HG02759 (cell line): ENCODE results near the gene ASIC2.

ENCODE experiments used
- ATAC-seq: cut with Tn5 transposase; IDR thresholded peaks from one replicate; pipeline ENCODE4 v1.9.1; 2021; ENCODE audit warnings: mild to moderate bottlenecking, moderate library complexity; ENCODE audit not compliant: unreplicated experiment

Gene ASIC2

GRCh38 chr17:33166472-33166871 is 126.6 kb downstream of the ASIC2 start:
- ATAC-seq = no peak

DNA sequence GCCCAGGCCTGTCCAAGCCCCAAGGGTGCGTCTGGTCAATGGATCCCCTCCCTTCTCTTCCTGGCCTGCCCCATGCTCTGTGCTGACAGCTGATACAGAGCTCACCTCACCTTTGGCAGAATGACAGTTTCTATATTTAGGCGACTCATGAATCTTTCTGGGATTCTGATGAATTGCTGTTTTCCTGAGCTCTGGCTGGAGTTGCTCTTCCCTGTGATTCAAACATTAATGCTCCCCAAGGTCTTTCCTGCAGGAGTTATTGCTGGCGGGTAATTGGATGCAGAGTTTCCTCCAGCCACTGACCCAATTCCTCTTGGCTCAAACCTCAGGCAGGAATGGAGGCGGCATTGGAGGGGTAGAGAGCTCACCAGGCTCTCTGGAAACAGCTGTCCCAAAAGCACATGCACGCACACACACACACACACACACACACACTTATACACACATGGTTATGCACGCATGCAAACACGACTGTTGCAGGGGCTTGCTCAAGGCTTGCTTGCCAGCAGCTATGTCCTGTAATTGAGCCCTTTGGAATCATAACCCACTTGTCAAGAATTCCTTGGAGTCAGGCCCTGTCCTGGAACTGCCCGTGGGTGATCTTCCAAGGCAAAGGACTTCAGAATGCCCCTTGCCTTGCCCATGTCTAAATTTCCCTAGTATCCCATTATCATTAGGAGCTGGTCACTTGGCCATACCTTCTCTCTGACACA is 128.8 kb downstream of the ASIC2 start:
- ATAC-seq = no peak

- ATAC-seq = no peak
These were observed 129.4 kb downstream of the ASIC2 start for GRCh38 chr17:33163533-33164168.

- ATAC-seq = no peak
These were observed 138.1 kb downstream of the ASIC2 start for GRCh38 chr17:33154869-33155455.

GRCh38 chr17:33152783-33153182 is 140.3 kb downstream of the ASIC2 start:
- ATAC-seq = no peak

DNA sequence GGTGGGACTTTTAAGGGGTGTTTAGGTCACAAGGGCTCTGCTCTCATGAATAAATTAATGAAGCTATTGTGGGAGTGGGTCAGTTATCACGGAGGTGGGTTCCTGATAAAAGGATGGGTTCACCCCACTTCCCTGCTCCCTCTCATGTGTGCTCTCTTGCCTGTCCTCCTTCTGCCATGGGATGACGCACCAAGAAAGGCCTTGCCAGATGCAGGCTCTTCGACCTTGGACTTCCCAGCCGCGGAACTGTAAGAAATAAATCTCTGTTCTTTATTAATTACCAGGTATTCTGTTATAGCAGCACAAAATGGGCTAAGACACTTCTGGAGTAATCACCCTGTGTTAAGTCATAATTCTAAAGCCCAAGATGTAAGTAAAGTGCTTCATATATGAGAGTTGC is 141.5 kb downstream of the ASIC2 start:
- ATAC-seq = no peak

GRCh38 chr17:33145941-33146340 is 147.2 kb downstream of the ASIC2 start:
- ATAC-seq = no peak

DNA sequence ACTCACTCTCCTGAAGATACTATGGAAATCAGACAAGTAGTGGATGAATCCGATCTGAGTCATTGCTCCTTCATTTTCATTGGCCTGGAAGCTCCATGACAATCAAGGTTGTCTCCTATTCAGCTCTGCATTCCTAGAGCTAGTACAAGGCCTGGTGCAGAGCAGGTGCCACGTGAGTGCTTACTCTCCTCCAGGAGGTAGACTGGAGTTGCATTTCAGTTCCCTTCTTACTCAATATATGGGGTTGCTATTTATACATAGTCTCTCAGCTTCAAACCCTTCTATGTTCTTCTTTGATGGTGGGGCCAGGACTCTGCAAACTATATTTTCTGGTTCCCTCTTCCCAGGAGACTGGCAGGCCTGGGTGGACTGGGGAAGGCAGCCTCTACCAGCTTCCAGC is 148.3 kb downstream of the ASIC2 start:
- ATAC-seq = no peak

DNA sequence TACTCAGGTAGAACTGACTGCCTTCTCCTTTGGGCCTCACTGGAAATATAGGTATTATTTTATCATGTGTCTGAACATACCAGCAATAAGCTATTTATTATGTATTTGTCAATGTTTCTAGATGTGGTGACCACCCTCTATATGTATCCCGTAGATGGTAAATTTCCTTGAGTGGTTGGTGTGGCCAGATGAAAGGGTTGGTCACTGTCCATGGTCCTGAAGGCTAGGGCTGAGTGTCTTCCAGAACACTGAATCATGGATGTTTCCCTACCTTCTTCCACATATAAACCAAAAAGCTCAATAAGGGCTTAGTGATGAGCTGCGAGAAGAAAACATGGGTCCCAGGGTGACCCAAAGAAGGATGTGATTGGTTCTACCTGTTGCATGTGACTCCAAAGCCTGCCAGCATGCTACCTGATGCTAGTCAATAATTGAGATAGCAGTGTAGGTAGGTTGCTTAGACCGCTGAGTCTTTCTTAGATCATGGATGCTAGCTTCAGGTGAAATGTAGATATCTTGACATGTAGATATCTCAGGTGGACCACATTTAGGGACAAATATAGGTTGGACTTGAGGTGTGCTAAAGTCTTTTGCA is 150.3 kb downstream of the ASIC2 start:
- no peak for ATAC-seq

- ATAC-seq = no peak
These were observed 152.5 kb downstream of the ASIC2 start for GRCh38 chr17:33140413-33141099.

DNA sequence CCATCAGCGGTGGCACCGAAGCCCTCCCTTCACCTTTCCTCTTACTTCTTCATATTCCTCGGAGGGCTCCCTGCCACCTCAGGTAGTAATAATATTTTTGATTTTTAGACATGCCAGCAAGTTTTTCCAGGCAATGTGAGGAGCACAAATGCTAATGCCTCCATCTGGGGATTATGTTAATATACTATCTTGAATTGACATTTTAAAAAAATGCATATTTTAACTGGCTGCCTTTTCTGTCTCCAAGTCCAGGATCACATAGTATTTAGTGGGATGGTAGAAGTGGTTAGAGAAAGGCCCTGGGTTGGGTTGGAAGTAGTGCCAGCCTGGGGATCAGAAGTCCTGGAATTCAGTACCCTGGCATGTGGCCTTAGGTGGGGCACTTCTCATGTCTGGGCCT is 154.5 kb downstream of the ASIC2 start:
- no peak for ATAC-seq

DNA sequence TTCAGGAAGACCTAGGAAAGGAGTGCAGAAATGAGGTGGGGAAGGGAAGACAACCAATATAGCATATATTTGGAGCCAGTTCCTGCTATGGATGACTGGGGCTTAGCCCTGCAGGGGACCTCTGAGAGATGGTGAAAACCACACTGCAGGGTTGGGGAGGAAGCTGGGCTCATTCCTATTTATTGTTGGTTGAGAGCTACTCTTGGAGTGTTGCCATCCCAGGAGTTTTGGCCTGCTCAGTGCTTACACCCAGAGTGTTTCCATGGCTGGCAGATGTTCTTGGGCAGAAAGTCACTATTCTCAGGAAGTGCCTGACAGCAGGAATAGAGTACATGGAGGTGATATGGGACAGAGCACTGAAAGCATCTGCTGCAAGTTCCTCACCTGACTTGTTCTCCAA is 155.7 kb downstream of the ASIC2 start:
- ATAC-seq = no peak

DNA sequence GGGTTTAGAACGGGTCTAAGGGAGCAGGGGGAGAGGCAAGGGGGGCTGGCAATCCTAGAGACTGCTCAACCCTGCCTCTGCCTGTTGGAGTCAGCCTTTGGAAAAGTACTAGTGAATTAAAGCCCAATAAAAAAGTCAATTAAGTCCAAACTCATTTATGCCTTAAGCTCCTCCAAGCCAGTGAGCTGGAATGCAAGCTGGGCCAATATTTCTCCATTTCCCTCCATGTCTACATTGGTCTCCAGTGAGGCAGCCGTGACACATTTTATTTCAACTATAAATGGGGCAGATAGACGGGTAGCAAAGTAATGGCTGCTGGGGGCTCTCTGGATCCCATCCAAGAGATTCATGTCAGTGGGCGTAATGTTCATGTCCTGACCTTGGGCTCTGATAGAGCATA is 157.4 kb downstream of the ASIC2 start:
- ATAC-seq = no peak

DNA sequence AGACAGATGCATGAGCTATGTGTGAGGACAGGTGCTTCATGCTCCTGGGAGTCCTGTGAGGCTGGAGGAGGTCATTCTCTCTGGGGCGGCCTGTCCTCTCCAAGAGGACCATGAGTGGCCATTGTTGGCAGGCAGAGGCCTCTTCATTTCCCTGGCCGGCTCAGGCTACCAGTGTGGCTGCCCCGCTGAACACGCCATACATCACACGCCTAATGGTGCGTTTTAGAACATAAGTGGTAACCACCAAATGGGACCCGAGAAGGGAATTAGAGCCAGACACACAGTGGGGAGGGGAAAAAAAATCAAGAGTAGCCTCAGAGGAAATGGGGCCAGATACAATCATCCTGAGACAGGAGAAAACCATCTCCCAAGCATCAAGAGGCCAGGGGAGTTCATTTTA is 161.5 kb downstream of the ASIC2 start:
- ATAC-seq = no peak

GRCh38 chr17:33127706-33128105 is 165.4 kb downstream of the ASIC2 start:
- ATAC-seq = no peak

DNA sequence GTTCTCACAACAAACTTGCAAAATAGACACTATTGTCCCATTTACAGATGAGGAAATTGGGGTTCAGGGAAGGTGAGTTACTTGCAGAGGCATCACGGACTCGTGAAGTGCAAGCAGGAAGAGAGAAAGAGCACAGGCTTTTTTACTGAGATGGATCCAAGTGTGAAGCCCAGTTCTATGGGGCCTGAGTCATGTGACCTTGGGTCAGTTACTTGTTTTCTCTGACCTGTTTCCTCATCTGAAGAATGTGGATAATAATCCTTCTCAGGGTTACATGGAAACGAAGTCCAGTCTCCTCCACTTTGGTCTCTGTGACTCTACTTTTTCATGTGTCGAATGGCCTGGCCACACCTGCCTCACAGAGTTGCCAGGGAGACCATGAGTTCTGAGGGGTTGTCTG is 167.0 kb downstream of the ASIC2 start:
- no peak for ATAC-seq

DNA sequence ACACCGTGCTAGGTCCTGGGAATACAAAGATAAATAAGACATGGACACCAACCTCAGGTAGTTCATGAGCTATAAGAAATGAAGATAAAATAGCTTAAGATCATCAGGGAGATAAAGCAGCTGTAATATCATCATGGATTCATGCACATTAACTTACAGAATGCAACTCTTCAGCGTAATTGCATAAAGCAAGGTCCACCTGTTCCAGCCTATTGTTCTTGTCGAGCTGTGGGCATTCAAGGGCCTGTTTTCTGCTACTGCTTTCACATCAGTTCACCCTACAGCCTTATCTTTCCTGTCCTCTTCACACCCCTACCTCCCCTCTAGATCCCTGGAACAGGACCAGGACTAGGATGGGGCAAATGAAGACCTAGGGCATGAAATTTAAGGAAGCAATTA is 167.5 kb downstream of the ASIC2 start:
- no peak for ATAC-seq

DNA sequence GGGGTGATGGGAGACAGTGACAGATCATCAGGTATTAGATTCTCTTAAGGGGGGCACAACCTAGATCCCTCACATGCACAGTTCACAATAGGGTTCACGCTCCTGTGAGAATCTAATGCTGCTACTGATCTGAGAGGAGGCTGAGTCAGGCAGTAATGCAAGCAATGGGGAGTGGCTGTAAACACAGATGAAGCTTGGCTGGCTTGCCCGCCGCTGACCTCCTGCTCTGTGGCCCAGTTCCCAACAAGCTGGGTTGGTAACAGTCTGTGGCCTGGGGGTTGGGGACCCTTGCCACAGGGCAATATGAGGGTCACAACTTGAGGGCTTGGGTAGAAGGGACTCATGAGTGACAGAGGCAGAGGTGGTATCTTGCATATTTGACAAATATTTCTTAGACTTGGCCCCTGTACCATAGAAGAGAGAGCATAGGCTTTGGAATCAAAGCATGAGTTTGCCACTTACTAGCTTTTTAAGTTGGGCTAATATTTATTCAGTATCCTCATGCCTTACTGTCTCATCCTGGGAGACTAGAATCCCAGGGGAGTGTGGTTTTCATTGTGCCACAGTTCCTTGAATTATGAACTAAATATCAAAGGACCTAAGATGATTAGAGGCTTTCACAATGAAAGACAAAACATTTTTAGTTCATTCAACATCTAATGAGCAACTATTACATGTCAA is 168.1 kb downstream of the ASIC2 start:
- no peak for ATAC-seq

DNA sequence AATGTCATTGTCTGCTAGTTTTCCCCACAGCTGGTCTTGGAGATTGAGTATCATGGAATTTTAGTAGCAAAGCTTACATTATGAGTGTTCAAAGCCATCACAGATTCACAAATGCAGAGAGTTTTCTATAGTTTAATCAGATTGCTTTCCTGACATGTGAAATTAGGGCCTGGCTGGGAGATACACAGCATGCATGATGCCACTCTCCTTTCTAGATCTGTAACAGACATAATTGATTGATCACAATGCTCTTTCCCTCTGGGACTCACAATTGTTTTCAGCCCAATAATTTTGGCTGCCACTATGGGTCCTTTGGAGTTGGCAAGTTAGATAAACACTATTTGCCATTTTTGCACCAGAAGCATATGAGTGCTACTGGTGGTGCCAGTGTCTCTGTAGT is 168.9 kb downstream of the ASIC2 start:
- no peak for ATAC-seq

- ATAC-seq = no peak
These were observed 171.3 kb downstream of the ASIC2 start for GRCh38 chr17:33121756-33122155.

DNA sequence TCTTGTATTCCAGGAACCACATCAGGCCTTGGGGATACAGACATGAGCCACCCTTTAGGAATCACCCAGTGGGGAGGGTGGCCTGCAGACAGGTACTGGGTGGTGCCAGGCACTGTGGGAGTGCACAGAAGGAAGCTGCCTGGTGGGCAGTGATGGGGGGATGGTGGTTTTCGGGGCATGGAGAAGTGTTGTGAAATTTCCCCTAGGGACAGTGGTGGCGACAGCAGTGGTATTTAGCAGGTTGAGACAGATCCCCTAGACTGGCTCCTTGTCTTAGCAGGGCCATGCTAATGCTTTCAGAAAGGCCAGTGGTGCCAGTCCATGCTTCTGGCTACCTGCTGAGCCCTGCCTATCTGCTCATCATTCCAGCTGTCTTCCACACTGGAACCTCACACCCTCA is 171.8 kb downstream of the ASIC2 start:
- ATAC-seq = no peak
